GM18907 (cell line): ENCODE results near the gene KLK10.

Source experiments
- ATAC-seq: cut with Tn5 transposase; IDR thresholded peaks from one replicate; pipeline ENCODE4 v1.9.1; 2021; ENCODE audit warnings: mild to moderate bottlenecking, moderate library complexity; ENCODE audit not compliant: unreplicated experiment

KLK10 gene

GRCh38 chr19:51019544-51019925 is at the start of gene KLK10:
KLK10 (minus strand) TSS chr19:51019709; CDS start chr19:51019130, 579 bp downstream.
- no peak for ATAC-seq

- ATAC-seq, result no peak
These were observed 47.1 kb upstream of the KLK10 start for GRCh38 chr19:51066393-51067186.

GRCh38 chr19:51065221-51065960 is 45.9 kb upstream of the KLK10 start:
- no peak for ATAC-seq

GRCh38 chr19:51064534-51065220 is 45.2 kb upstream of the KLK10 start, which contains the start of gene KLK13:
KLK13 (minus strand) TSS chr19:51065092; CDS start chr19:51065067, 25 bp downstream.
- ATAC-seq, result no peak

GRCh38 chr19:51063664-51064063 is 44.2 kb upstream of the KLK10 start:
- ATAC-seq, result no peak

- ATAC-seq, result no peak
These were observed 41.5 kb upstream of the KLK10 start for GRCh38 chr19:51060973-51061372.

GRCh38 chr19:51060336-51060735 is 40.8 kb upstream of the KLK10 start:
- ATAC-seq, result no peak

GRCh38 chr19:51059715-51060114 is 40.2 kb upstream of the KLK10 start:
- ATAC-seq, result no peak

GRCh38 chr19:51055866-51056265 is 36.4 kb upstream of the KLK10 start:
- ATAC-seq, result no peak

- ATAC-seq, result no peak
These were observed 27.5 kb upstream of the KLK10 start for GRCh38 chr19:51047031-51047335.

GRCh38 chr19:51044327-51044726 is 24.8 kb upstream of the KLK10 start:
- no peak for ATAC-seq

- ATAC-seq, result no peak
These were observed 24.0 kb upstream of the KLK10 start for GRCh38 chr19:51043497-51043896.

GRCh38 chr19:51040151-51040550 is 20.6 kb upstream of the KLK10 start:
- no peak for ATAC-seq

GRCh38 chr19:51036519-51036918 is 17.0 kb upstream of the KLK10 start:
- no peak for ATAC-seq

GRCh38 chr19:51034704-51035103 is 15.2 kb upstream of the KLK10 start, which contains the start of gene KLK12:
KLK12 (minus strand) TSS chr19:51035002; CDS start chr19:51034621, 381 bp downstream.
- ATAC-seq, result no peak

GRCh38 chr19:51031880-51032225 is 12.3 kb upstream of the KLK10 start:
- ATAC-seq, result no peak

- ATAC-seq, result no peak
These were observed 11.8 kb upstream of the KLK10 start for GRCh38 chr19:51031220-51031879.

- ATAC-seq, result no peak
These were observed 11.1 kb upstream of the KLK10 start for GRCh38 chr19:51030631-51031030.

- ATAC-seq, result no peak
These were observed 10.2 kb upstream of the KLK10 start for GRCh38 chr19:51029718-51030117.

- no peak for ATAC-seq
These were observed 8.4 kb upstream of the KLK10 start for GRCh38 chr19:51027873-51028272.

GRCh38 chr19:51027126-51027806 is 7.8 kb upstream of the KLK10 start:
- no peak for ATAC-seq
